Suprapubic skin (tissue), 4 donors: Measurements from ENCODE around the gene CCDC32. TPM values are rescaled to one million over a fixed set of nuclear protein-coding genes. Genes with fewer than 3 reads are reported as not detected.
A peak's percentile ranks its signal among the peaks of the same experiment; 100 is the strongest.

Experiments used
- DNase-seq, 2 donors: peaks; one replicate each; pipeline ENCODE4 v3.0.0-alpha.2; 2019; ENCODE audit warnings: low spot score in 2 of 2
- H3K27ac ChIP-seq: fragments of 200-600 bp; sonication (generic); one replicate; pipeline ENCODE4 v1.5.1; 2019
- H3K27me3 ChIP-seq: fragments of 200-600 bp; sonication (generic); one replicate; pipeline ENCODE4 v1.5.1; 2019
- H3K36me3 ChIP-seq: fragments of 200-600 bp; sonication (generic); one replicate; pipeline ENCODE4 v1.5.1; 2019
- H3K4me1 ChIP-seq: fragments of 200-600 bp; sonication (generic); one replicate; pipeline ENCODE4 v1.5.1; 2019
- H3K4me3 ChIP-seq: fragments of 200-600 bp; sonication (generic); one replicate; pipeline ENCODE4 v1.5.1; 2019; ENCODE audit warnings: mild to moderate bottlenecking
- H3K9me3 ChIP-seq: fragments of 200-600 bp; sonication (generic); one replicate; pipeline ENCODE4 v1.5.1; 2019
- CTCF ChIP-seq, 2 donors: fragments of 200-600 bp in 1 of 2; fragments of 450-650 bp in 1 of 2; sonication (generic) in 1 of 2; IDR thresholded peaks; one replicate each; pipeline ENCODE4 v1.5.1; 2016 to 2019; ENCODE audit warnings: antibody characterized with exemption in 2 of 2, mild to moderate bottlenecking in 1 of 2, moderate library complexity in 1 of 2
- EP300 ChIP-seq: sonication (generic); formaldehyde crosslinking; IDR thresholded peaks from one replicate; pipeline ENCODE4 v1.6.1; 2017; ENCODE audit warnings: antibody characterized with exemption
- POLR2A ChIP-seq, 2 donors: fragments of 450-650 bp; IDR thresholded peaks; one replicate each; pipeline ENCODE4 v1.6.1; 2017; ENCODE audit warnings: antibody characterized with exemption in 2 of 2, mild to moderate bottlenecking in 2 of 2, moderate library complexity in 2 of 2
- POLR2AphosphoS5 ChIP-seq, 3 donors: sonication (generic); formaldehyde crosslinking; IDR thresholded peaks; one replicate each; pipeline ENCODE4 v1.6.1; 2017; ENCODE audit warnings: antibody characterized with exemption in 3 of 3
- WGBS: methylation state at CpG from one replicate; pipeline ENCODE4 v1.1.5; 2018; 5-methylcytosine and 5-hydroxymethylcytosine counted together
- total RNA-seq, 4 donors: library from RNA; depleted of rRNA; stranded (reverse); fragments of >200 nt; gene quantifications; one replicate each; pipeline ENCODE4 v1.1.0, GENCODE V29; 2016

Gene CCDC32
- total RNA-seq, 4 donors from 2014 or later = 13.4 to 27.6 (median 19.6) TPM

- H3K9me3 ChIP-seq = no peaks in the 10 kb centered on the region
- H3K27ac ChIP-seq = no peak overlapping the region
- 69% methylated on average over 3 of the region's 3 CpGs for WGBS
- H3K4me1 ChIP-seq = peaks cover 13% of the 10 kb centered on the region
- H3K27me3 ChIP-seq = no peaks in the 10 kb centered on the region
- DNase-seq = no peak
- no peaks in the 10 kb centered on the region for H3K36me3 ChIP-seq
- TF ChIP-seq POLR2A (IDR thresholded peaks at IDR 0.05) (no peak), EP300 (no peak)
- no peak overlapping the region for H3K4me3 ChIP-seq
These were observed 33.3 kb upstream of the CCDC32 start for GRCh38 chr15:40598126-40598525.

DNA sequence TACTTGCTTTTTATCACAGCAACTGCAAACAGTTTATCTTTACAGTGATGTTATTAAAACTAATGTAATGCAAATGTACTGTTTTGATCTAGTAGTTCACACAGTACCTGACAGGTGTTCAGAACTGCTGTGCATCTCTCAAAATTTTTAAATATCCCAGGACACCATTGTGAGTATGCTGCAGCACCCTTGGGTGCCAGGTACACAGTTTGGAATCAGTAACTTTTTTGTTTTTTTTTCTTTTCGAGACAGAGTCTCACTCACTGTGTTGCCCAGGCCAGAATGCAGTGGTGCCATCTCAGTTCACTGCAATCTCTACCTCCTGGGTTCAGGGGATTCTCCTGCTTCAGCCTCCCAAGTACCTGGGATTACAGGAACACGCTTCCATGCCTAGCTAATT is 32.2 kb upstream of the CCDC32 start:
- DNase-seq = no peak
- H3K36me3 ChIP-seq = no peaks in the 10 kb centered on the region
- peaks cover 13% of the 10 kb centered on the region for H3K4me1 ChIP-seq
- 96% methylated on average over 2 of the region's 2 CpGs for WGBS
- no peaks in the 10 kb centered on the region for H3K27me3 ChIP-seq
- no peaks in the 10 kb centered on the region for H3K9me3 ChIP-seq
- no peak overlapping the region for H3K4me3 ChIP-seq
- no peak for TF ChIP-seq EP300
- no peak for TF ChIP-seq POLR2A (IDR thresholded peaks at IDR 0.05)
- TF ChIP-seq POLR2AphosphoS5 (IDR thresholded peaks at IDR 0.05) = no peak
- TF ChIP-seq CTCF (IDR thresholded peaks at IDR 0.05) = no peak
- H3K27ac ChIP-seq = no peak overlapping the region

GRCh38 chr15:40595773-40596172 is 30.9 kb upstream of the CCDC32 start:
- H3K36me3 ChIP-seq = no peaks in the 10 kb centered on the region
- no peaks in the 10 kb centered on the region for H3K27me3 ChIP-seq
- 84% methylated on average over 5 of the region's 5 CpGs for WGBS
- TF ChIP-seq CTCF (IDR thresholded peaks at IDR 0.05) (no peak), POLR2AphosphoS5 (IDR thresholded peaks at IDR 0.05) (no peak), EP300 (no peak), POLR2A (IDR thresholded peaks at IDR 0.05) (no peak)
- no peak overlapping the region for H3K4me3 ChIP-seq
- DNase-seq = no peak
- peaks cover 13% of the 10 kb centered on the region for H3K4me1 ChIP-seq
- no peaks in the 10 kb centered on the region for H3K9me3 ChIP-seq
- H3K27ac ChIP-seq = no peak overlapping the region

DNA sequence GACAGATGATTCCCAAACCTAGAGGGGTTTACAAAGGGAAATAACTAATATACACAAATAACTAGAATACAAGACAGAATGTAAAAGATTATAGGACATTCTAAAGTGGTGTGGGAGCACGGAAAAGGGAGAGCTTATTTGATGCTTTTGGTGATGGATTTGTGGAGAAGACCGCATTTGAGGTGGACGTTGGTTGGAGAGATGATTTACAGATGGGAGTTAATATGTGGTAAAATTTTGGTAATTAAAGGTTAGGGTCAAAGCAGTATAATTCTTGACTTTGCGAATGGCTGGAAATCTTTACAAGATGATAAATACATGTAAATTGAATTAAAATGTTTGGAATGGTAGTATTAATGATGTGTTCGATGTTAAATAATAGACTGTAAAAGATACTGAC is 30.4 kb upstream of the CCDC32 start:
- H3K27me3 ChIP-seq = no peaks in the 10 kb centered on the region
- peak overlapping the region; percentile 68 for H3K4me3 ChIP-seq
- DNase-seq = no peak
- peaks cover 13% of the 10 kb centered on the region for H3K4me1 ChIP-seq
- no peaks in the 10 kb centered on the region for H3K36me3 ChIP-seq
- TF ChIP-seq EP300 (no peak), CTCF (IDR thresholded peaks at IDR 0.05) (no peak), POLR2AphosphoS5 (IDR thresholded peaks at IDR 0.05) (no peak), POLR2A (IDR thresholded peaks at IDR 0.05) (no peak)
- WGBS = 47% methylated on average over 5 of the region's 5 CpGs
- H3K27ac ChIP-seq = no peak overlapping the region
- no peaks in the 10 kb centered on the region for H3K9me3 ChIP-seq

- peak in 1 of 2 donors; percentile 66 for DNase-seq
- Histone ChIP-seq H3K9me3 (no peaks in the 10 kb centered on the region), H3K36me3 (no peaks in the 10 kb centered on the region), H3K27ac (peak overlapping the region; percentile 91), H3K4me1 (peaks cover 13% of the 10 kb centered on the region), H3K4me3 (peak overlapping the region; percentile 68), H3K27me3 (no peaks in the 10 kb centered on the region)
- under 1% methylated on average over 27 of the region's 31 CpGs for WGBS
- TF ChIP-seq POLR2A (IDR thresholded peaks at IDR 0.05) (no peak), CTCF (IDR thresholded peaks at IDR 0.05) (no peak), EP300 (no peak), POLR2AphosphoS5 (IDR thresholded peaks at IDR 0.05) (no peak)
These were observed 29.6 kb upstream of the CCDC32 start for GRCh38 chr15:40594429-40594836.
